NCI-H1048 (cell line): ENCODE measurements around the gene SGSM2.
"Not testable (repeated sequence)": the region's sequence is repeated elsewhere in the genome, so short reads cannot be mapped to it uniquely, and the experiment has no call there.

ENCODE experiments used
- DNase-seq: peaks from one replicate; lab custom pipeline; 2025; lab: John Stamatoyannopoulos, UW

The SGSM2 gene

GRCh38 chr17:2336852-2337543 lies at the start of gene SGSM2:
Gene SGSM2, plus strand, starts transcription at chr17:2337501. Its CDS starts 188 bp downstream, at chr17:2337689.
- DNase-seq = peak; percentile 52

DNA sequence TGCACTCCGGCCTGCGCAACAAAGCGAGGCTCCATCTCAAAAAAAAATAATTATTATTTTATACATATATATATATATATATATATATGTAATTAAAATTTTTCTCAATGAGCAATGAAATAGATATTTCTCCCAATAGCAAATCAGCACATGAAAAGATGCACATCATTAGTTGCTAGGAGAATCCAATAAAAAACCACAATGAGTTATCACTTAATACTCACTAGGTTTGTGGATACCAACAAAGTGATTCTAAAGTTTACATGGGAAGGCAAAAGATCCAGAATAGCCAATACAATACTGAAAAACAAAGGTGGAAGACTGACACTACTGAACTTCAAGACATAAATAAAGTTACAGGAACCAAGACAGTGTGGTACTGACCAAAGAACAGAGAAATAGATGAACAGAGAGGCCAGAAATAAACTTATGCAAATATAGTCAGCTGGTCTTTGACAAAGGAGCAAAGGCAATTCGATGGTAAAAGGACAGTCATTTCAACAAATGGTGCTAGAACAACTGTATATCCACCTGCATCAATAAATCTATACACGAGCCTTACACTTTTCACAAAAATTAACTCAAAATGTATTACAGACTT lies 47.3 kb upstream of the SGSM2 start:
- no peak for DNase-seq

- no peak for DNase-seq
Measured at GRCh38 chr17:2292100-2292499, 45.2 kb upstream of the SGSM2 start.

DNA sequence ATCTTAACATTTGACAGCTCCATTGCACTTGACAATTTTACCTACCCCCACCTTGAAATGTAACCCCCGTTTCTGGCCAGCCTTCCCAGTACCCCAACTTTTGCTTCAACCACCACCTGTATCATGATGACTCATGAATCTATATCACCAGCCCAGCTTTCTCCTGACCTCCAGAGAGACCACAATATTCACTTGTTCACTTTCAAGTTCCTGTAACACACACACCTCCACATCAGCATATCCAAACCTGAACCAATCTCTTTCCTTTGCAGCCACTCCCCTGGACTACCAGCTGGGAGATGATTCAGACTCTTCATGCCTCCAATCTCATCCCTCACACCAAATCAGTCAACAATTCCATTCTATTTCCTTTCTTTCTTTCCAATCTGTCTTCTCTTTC lies 41.7 kb upstream of the SGSM2 start:
- DNase-seq = no peak

GRCh38 chr17:2297023-2297422 lies 40.3 kb upstream of the SGSM2 start:
- no peak for DNase-seq

GRCh38 chr17:2299136-2299535 lies 38.2 kb upstream of the SGSM2 start:
- DNase-seq = no peak

GRCh38 chr17:2299756-2300155 lies 37.5 kb upstream of the SGSM2 start:
- DNase-seq = no peak

- DNase-seq = no peak
Measured at GRCh38 chr17:2302778-2303203, 34.5 kb upstream of the SGSM2 start.

DNA sequence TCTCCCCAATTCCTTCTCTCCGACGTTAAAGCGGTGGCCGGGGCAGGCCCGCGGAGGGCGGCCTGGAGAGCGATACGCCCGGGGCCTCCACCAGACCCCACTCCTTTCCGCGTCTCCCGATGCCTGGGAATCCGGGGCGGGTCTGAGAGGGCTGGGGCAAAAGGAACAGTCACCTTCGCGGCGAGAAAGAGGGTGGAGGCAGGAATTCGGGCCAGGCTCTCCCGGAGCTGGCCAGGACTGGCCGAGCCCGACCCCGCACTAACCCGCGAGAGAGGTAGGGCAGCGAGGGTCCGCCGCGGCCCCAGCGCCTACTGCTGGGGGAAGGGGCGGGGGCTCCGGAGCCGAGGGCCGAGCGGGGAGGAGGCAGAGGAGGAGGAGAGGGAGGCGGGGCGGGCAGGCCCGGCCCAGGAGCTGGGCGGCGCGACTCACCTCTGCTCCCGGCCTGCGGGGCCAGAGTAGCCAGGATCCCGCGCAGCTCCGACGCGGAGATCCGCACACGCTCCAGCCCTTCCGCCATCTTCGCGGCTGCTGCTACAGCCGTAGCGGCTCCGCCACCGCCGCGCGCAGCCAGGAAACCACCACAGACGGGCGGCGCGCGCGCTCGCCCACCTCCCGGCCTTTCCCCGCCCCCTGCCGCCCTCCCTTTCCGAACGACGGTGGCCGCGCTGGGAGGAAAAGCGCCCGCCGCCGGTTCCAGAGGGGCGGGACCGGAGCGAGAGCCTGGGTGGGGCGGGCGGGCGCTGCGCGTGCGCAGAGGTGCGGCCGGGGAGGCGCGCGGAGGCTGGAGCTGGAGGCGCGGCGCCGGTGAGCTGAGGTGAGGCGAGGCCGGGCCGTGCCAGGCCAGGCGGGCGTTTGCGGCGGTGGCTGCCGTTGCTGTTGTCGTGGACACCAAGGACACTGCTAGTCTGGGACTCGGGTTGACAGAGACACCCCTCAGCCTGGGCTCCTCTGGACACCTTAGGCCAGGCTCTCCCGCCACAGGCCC lies 33.8 kb upstream of the SGSM2 start, which contains the start of the genes SMG6 and SRR:
SMG6 (minus strand) TSS at position 582 of the 985 bp plus-strand sequence; CDS start at position 517, 65 bp downstream.
SRR (plus strand) TSS at position 747 of the 985 bp plus-strand sequence. CDS start 11,611 bp downstream, outside the sequence.
- peak; percentile 75 for DNase-seq

GRCh38 chr17:2304931-2305330 lies 32.4 kb upstream of the SGSM2 start:
- no peak for DNase-seq

DNA sequence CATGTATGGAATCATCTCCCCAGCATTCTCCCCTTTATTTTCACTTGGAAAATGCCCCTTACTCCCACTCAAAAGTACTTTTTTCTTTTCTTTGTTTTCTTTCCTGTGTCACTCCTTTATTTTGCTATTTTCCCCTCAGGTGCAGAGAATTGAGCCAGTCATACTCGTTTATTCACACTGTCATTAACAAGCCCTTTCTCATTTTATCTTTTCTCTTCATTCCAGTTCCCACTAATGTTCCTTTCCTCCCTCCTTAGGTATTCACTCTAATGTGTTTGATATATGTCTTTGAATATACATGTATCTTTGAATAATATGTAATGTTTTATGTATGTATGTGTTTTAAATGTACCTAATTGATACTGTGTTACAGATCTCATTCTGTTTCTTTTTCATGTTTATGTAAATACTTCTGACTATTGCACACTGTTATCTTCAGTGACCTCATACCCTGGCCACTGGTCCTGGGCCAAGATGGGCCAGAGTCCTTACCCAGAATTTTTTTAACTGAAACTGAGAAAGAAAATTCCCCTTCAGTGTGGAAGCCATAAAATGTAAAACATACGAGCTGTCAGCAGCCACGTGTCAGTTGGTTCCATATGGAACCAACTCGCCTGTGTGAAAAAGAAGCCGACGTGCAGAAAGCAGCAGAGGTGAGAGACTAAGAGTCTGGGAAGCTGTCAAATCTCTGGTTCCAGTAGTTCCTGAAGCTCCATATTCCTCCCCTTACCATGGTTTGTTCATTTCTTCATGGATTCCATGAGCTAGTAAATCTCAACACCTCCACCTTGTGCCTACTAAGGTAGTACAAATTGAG lies 27.8 kb upstream of the SGSM2 start:
- DNase-seq = no peak

DNA sequence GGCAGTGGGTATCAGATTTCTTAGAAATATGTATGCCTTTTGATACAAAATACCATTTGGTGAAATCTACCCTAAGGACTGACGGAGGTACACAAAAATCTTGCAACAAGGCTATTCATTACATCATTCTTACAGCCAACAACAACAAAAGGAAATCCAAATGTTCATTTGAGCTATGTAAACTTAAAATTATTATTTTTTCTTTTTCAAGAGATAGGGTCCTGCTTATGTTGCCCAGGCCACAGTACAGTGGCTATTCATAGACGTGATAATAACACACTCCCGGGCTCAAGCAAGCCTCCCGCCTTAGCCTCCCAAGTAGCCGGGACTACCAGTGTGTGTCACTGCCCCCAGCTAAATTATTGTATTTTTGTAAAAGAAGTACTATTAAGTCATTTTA lies 24.6 kb upstream of the SGSM2 start:
- DNase-seq = no peak

GRCh38 chr17:2316916-2317205 lies 20.4 kb upstream of the SGSM2 start:
- DNase-seq = not testable (repeated sequence)

- DNase-seq = no peak
Measured at GRCh38 chr17:2317796-2318195, 19.5 kb upstream of the SGSM2 start.

DNA sequence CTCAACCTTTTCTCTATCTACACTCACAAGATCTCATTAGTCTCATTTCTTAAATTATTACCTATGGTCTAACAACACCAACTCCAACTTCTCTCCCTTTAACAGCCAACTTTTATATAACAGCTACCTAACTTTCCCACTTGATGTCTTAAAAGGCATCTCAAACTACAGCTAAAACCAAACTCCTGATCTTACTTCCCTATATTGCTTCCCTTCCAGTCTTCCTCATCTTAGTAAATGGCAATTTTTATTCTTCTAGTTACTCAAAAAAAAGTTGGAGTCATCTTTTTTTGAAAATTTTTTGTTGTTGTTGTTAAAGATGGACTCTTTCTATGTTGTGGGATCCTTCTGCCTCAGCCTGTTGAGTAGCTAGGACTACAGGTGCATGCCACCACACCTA lies 18.2 kb upstream of the SGSM2 start:
- no peak for DNase-seq

- DNase-seq = no peak
Measured at GRCh38 chr17:2321399-2321798, 15.9 kb upstream of the SGSM2 start.

DNA sequence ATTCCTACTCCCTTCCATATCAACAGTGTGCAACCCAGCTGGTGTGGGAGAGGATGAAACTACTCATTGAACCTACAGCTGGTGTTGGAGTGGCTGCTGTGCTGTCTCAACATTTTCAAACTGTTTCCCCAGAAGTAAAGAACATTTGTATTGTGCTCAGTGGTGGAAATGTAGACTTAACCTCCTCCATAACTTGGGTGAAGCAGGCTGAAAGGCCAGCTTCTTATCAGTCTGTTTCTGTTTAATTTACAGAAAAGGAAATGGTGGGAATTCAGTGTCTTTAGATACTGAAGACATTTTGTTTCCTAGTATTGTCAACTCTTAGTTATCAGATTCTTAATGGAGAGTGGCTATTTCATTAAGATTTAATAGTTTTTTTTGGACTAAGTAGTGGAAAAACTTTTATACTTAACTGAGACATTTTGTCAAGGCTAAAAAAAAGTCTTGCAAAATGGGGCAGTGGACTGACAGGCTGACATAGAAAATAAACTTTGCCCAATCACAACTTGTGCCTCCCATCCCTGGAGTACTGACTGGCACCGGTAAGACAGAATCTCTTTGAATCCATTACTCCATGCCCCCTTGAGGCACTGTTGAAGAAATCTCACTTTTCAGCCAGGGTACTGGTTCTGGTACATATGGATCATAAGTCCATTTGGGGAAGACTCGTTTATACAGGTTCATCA lies 13.5 kb upstream of the SGSM2 start:
- DNase-seq = no peak

- no peak for DNase-seq
Measured at GRCh38 chr17:2331303-2331702, 6.0 kb upstream of the SGSM2 start.

DNA sequence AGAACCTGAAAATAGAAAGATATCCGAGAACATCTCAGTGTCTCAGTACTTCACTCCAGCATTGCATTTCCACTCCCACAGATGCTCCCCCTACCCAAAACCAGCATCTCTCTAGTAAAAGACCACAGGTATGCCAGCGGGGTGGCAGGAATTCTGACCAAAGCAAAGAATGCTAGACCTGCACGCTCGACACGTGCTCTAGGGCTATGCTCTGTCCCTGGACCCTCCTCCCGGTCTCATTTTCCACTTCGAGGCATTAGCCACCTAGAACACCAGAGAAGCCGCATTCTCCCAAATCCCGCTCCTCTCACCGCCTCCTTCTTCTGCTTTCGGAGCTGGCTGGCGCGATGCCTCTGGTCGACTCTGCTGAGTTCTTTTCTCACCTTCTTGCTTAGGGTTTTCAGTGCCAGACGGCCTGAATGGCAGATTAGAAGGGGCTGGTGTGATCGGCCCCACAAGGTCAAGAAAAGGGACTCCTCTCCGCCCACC lies 1.5 kb upstream of the SGSM2 start:
- DNase-seq = no peak

- DNase-seq = peak; percentile 86
Measured at GRCh38 chr17:2336215-2336851, 968 bp upstream of the SGSM2 start, which contains the start of gene TSR1. Gene TSR1, minus strand, starts transcription at chr17:2336457. Its CDS starts 30 bp downstream, at chr17:2336427.
